IMR-90 (cell line): ENCODE data around the gene NKAIN2. TPM values are rescaled to one million over a fixed set of nuclear protein-coding genes. Genes with fewer than 3 reads are reported as not detected.

Experiments
- ATAC-seq: fragments of 200-7000 bp; cut with Tn5 transposase; 2 replicates; pipeline ENCODE4 v1.9.1; 2020; ENCODE audit warnings: low read depth, mild to moderate bottlenecking, moderate library complexity
- BruUV-seq: library from RNA; stranded (reverse); fragments of 400-500 nt; replicated peaks from 2 replicates; lab custom pipeline; 2021; lab: Mats Ljungman, UMichigan
- CTCF ChIA-PET: fragments of 300-600 bp; formaldehyde crosslinking; extraction: SDS; loops from one replicate; lab custom pipeline; 2021; ENCODE audit warnings: antibody characterized with exemption; lab: Yijun Ruan, JAX
- POLR2A ChIA-PET: fragments of 300-600 bp; sonication (Branson Sonifier 250); formaldehyde crosslinking; loops from one replicate; lab custom pipeline; 2022; ENCODE audit warnings: antibody characterized with exemption; ENCODE audit not compliant: unreplicated experiment; lab: Charles Lee
- DNase-seq: peaks from one replicate; pipeline ENCODE4 v3.0.0; 2013
- H2AFZ ChIP-seq: replicated peaks from 2 replicates; pipeline ENCODE3; 2013; ENCODE audit warnings: low read length, mild to moderate bottlenecking; ENCODE audit not compliant: poor library complexity
- H2AK5ac ChIP-seq: 2 replicates; pipeline ENCODE4 v1.6.1; 2013; ENCODE audit warnings: low read depth, low read length, inconsistent platforms
- H2AK9ac ChIP-seq: replicated peaks from 2 replicates; pipeline ENCODE3; 2013; ENCODE audit warnings: mild to moderate bottlenecking, low read depth, low read length, moderate library complexity; ENCODE audit not compliant: poor library complexity
- H2BK120ac ChIP-seq: 2 replicates; pipeline ENCODE4 v1.6.1; 2013; ENCODE audit warnings: low read depth, low read length, inconsistent platforms
- H2BK15ac ChIP-seq: 3 replicates; pipeline ENCODE4 v1.6.1; 2013; ENCODE audit warnings: low read depth, low read length, inconsistent platforms
- H2BK20ac ChIP-seq: 2 replicates; pipeline ENCODE4 v1.6.1; 2013; ENCODE audit warnings: low read depth, mild to moderate bottlenecking, inconsistent platforms, low read length, moderate library complexity
- H2BK5ac ChIP-seq: 2 replicates; pipeline ENCODE4 v1.6.1; 2013; ENCODE audit warnings: mild to moderate bottlenecking, low read depth, low read length, inconsistent platforms; ENCODE audit not compliant: poor library complexity, severe bottlenecking
- H3K14ac ChIP-seq: replicated peaks from 2 replicates; pipeline ENCODE4 v1.6.1; 2013; ENCODE audit warnings: low read depth, low read length, inconsistent platforms
- H3K18ac ChIP-seq: 2 replicates; pipeline ENCODE4 v1.6.1; 2013; ENCODE audit warnings: low read depth, low read length, control low read depth
- H3K23ac ChIP-seq: 2 replicates; pipeline ENCODE4 v1.6.1; 2013; ENCODE audit warnings: low read depth, low read length, inconsistent platforms
- H3K27ac ChIP-seq: 2 replicates; pipeline ENCODE4 v1.5.1; 2013; ENCODE audit warnings: mild to moderate bottlenecking, control low read depth, low read length; ENCODE audit not compliant: insufficient read depth
- H3K27me3 ChIP-seq: 2 replicates; pipeline ENCODE4 v1.6.1; 2013; ENCODE audit warnings: low read length; ENCODE audit not compliant: control insufficient read depth, insufficient read depth
- H3K36me3 ChIP-seq: 2 replicates; pipeline ENCODE4 v1.6.1; 2013; ENCODE audit warnings: low read length, mixed read lengths; ENCODE audit not compliant: control insufficient read depth, insufficient read depth
- H3K4ac ChIP-seq: 2 replicates; pipeline ENCODE4 v1.6.1; 2013; ENCODE audit warnings: low read depth, low read length, inconsistent platforms
- H3K4me1 ChIP-seq: 2 replicates; pipeline ENCODE4 v1.6.1; 2013; ENCODE audit warnings: low read length, mixed read lengths; ENCODE audit not compliant: control insufficient read depth, insufficient read depth
- H3K4me2 ChIP-seq: 2 replicates; pipeline ENCODE4 v1.6.1; 2013; ENCODE audit warnings: low read depth, mild to moderate bottlenecking, control low read depth, low read length, moderate library complexity
- H3K4me3 ChIP-seq: 2 replicates; pipeline ENCODE4 v1.5.1; 2013; ENCODE audit warnings: low read depth, mild to moderate bottlenecking, control low read depth, low read length, moderate library complexity; ENCODE audit not compliant: insufficient read depth
- H3K56ac ChIP-seq: 2 replicates; pipeline ENCODE4 v1.6.1; 2013; ENCODE audit warnings: low read length, inconsistent platforms; ENCODE audit not compliant: insufficient read depth; ENCODE audit errors: extremely low read depth
- H3K79me1 ChIP-seq, 2 experiments: 2 replicates each; pipeline ENCODE4 v1.6.1; 2013; ENCODE audit warnings: low read length in 2 of 2, inconsistent platforms in 1 of 2, low read depth in 1 of 2
- H3K9ac ChIP-seq: 2 replicates; pipeline ENCODE4 v1.6.1; 2013; ENCODE audit warnings: low read depth, low read length, control low read depth
- H3K9me1 ChIP-seq: 2 replicates; pipeline ENCODE4 v1.6.1; 2013; ENCODE audit warnings: low read length, inconsistent platforms; ENCODE audit not compliant: insufficient read depth
- H3K9me3 ChIP-seq: 2 replicates; pipeline ENCODE4 v1.6.1; 2013; ENCODE audit warnings: low read length; ENCODE audit not compliant: control insufficient read depth, insufficient read depth
- H4K20me1 ChIP-seq: 2 replicates; pipeline ENCODE4 v1.6.1; 2013; ENCODE audit warnings: low read length, inconsistent platforms; ENCODE audit not compliant: insufficient read depth
- H4K5ac ChIP-seq: 2 replicates; pipeline ENCODE4 v1.6.1; 2013; ENCODE audit warnings: mild to moderate bottlenecking, low read depth, low read length, control low read depth
- H4K8ac ChIP-seq, 2 experiments: 2 replicates each; pipeline ENCODE4 v1.6.1; 2013; ENCODE audit warnings: low read depth in 2 of 2, low read length in 2 of 2, control low read depth in 1 of 2, inconsistent platforms in 1 of 2
- H4K91ac ChIP-seq: 2 replicates; pipeline ENCODE4 v1.6.1; 2013; ENCODE audit warnings: low read depth, low read length, inconsistent platforms; ENCODE audit not compliant: insufficient read depth
- CEBPB ChIP-seq: IDR thresholded peaks from 2 replicates; pipeline ENCODE4 v1.6.1; 2012; ENCODE audit warnings: low read depth, low read length, improper control_type of control experiment
- CTCF ChIP-seq: conservative IDR thresholded peaks from 2 replicates; pipeline ENCODE4 v1.5.1; 2012; ENCODE audit warnings: mild to moderate bottlenecking, low read depth, low read length, improper control_type of control experiment
- MAFK ChIP-seq: IDR thresholded peaks from 2 replicates; pipeline ENCODE4 v1.6.1; 2012; ENCODE audit warnings: low read depth, low read length, improper control_type of control experiment
- MAZ ChIP-seq: IDR thresholded peaks from 2 replicates; pipeline ENCODE4 v1.6.1; 2012; ENCODE audit warnings: low read depth, mild to moderate bottlenecking, low read length, improper control_type of control experiment, moderate library complexity, borderline replicate concordance
- MXI1 ChIP-seq: IDR thresholded peaks from 2 replicates; pipeline ENCODE4 v1.6.1; 2012; ENCODE audit warnings: low read depth, mild to moderate bottlenecking, low read length, moderate library complexity, borderline replicate concordance
- NFE2L2 ChIP-seq: fragments of 150-350 bp; IDR thresholded peaks from 2 replicates; pipeline ENCODE4 v1.6.1; 2016; ENCODE audit warnings: low read depth, mild to moderate bottlenecking, low read length
- RAD21 ChIP-seq: IDR thresholded peaks from 2 replicates; pipeline ENCODE4 v1.6.1; 2012; ENCODE audit warnings: low read length, improper control_type of control experiment
- RCOR1 ChIP-seq: IDR thresholded peaks from 2 replicates; pipeline ENCODE4 v1.6.1; 2012; ENCODE audit warnings: mild to moderate bottlenecking, low read length, improper control_type of control experiment; ENCODE audit not compliant: insufficient replicate concordance
- RFX5 ChIP-seq: IDR thresholded peaks from 2 replicates; pipeline ENCODE4 v1.8.0; 2012; ENCODE audit warnings: low read depth, mild to moderate bottlenecking, low read length, moderate library complexity
- WGBS, 2 experiments: methylation state at CpG; one replicate each; pipeline versions ENCODE4 v1.1.5 to v1.1.7; 2013; ENCODE audit warnings: missing lambda C conversion rate in 2 of 2; ENCODE audit not compliant: insufficient read length in 1 of 2; ENCODE audit errors: extremely low coverage in 2 of 2; 5-methylcytosine and 5-hydroxymethylcytosine counted together
- dilution Hi-C: fragments of 300-500 bp; cut with HindIII; formaldehyde crosslinking; loops from one replicate; pipeline ENCODE4 v1.14.3; 2018; ENCODE audit warnings: low sequenced_read_pairs; ENCODE audit not compliant: unreplicated experiment
- in situ Hi-C: fragments of 300-500 bp; cut with MboI; formaldehyde crosslinking; loops from 3 replicates; pipeline ENCODE4 v1.14.3; 2019; ENCODE audit warnings: low sequenced_read_pairs, inconsistent platforms, mixed read lengths
- intact Hi-C: fragments of 100-400 bp; cut with micrococcal nuclease; formaldehyde crosslinking; loops from 2 replicates; pipeline ENCODE4 v1.10.0; 2022
- polyA plus RNA-seq, 3 experiments: library from polyadenylated mRNA; depleted of rRNA; stranded (reverse); fragments of >200 nt; gene quantifications; 2 replicates each; pipeline ENCODE4 v1.2.3, GENCODE V29; 2012; ENCODE audit warnings: low replicate concordance in 1 of 3
- total RNA-seq: library from RNA; depleted of rRNA; stranded (reverse); fragments of >200 nt; gene quantifications from 2 replicates; pipeline ENCODE4 v1.2.3, GENCODE V29; 2012
- TF ChIP-seq, protein P1 (sequence below): fragments of 150-350 bp; IDR thresholded peaks from 2 replicates; pipeline ENCODE4 v1.6.1; 2016; ENCODE audit warnings: low read depth, mild to moderate bottlenecking, low read length, moderate library complexity, borderline replicate concordance
- TF ChIP-seq, protein P2 (sequence below): fragments of 150-350 bp; IDR thresholded peaks from 2 replicates; pipeline ENCODE4 v1.6.1; 2017; ENCODE audit warnings: mild to moderate bottlenecking, antibody characterized with exemption, low read length, low read depth

NKAIN2 gene
- total and polyA plus RNA-seq, 2 of the 4 experiments (the other 2 are of a cell fraction): not detected

DNA sequence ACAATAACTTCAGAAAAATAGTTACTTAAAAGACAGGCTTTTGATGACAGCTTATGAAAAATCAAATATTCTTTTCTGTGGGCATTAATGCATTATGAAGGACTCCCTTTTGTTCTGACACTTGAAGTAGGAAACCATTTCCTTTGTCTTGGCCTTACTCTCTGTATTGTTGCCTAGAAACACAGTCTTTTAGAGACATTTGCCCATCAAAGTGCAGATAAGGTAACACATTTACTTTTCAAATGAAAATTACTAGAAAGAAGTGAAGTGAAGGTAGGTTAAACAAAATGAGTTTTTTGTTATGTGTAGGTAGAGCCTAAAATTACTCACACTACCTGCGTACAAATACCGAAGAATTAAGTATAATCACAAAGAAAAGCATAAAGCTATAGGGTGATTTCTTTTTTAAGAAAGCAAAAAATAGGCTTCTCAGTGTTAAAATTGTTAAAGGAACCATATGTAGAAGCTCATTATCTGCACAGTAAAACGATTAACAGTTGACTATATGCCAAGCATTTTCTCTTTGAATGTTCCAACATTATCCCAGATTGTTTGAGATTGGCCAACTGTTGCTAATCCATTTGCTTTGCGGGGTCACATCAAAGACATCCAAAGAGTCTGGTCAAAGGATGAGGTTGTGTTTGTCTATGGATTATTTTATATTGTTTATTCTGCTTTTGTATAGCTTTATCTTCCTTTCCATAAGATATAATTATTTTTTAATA is 616.6 kb downstream of the NKAIN2 start:
- WGBS, 2 experiments: no CpG with 5 or more reads among the region's 4 CpGs
- no TSS peak for BruUV-seq

More for the DNA sequence above, 616.6 kb downstream of the NKAIN2 start:
- Histone ChIP-seq H2BK20ac (no peak overlapping the region), H3K79me1 (no peaks in the 10 kb centered on the region), H3K9ac (no peak overlapping the region), H2AK5ac (no peak overlapping the region), H3K18ac (no peak overlapping the region), H3K27me3 (no peaks in the 10 kb centered on the region), H2BK15ac (no peak overlapping the region), H3K56ac (no peak overlapping the region), H3K36me3 (no peaks in the 10 kb centered on the region), H4K20me1 (no peaks in the 10 kb centered on the region), H2BK5ac (no peak overlapping the region), H3K23ac (no peak overlapping the region), H2BK120ac (no peak overlapping the region), H3K14ac (no peak overlapping the region), H2AK9ac (no peak overlapping the region), H3K27ac (no peak overlapping the region), H4K8ac (no peak overlapping the region), H2AFZ (no peak overlapping the region), H3K9me3 (no peaks in the 10 kb centered on the region), H4K5ac (no peak overlapping the region), H4K91ac (no peak overlapping the region), H3K4me2 (no peak overlapping the region), H3K4me3 (no peak overlapping the region), H3K4me1 (no peaks in the 10 kb centered on the region), H3K4ac (no peak overlapping the region), H3K9me1 (no peaks in the 10 kb centered on the region)
- intact Hi-C loops: no loop called here
- dilution Hi-C loops: no loop called here
- ChIA-PET CTCF (interaction anchor here (1.2 kb wide), 1 partner anchor 10 kb away, joined by 3 read pairs; no protein-coding TSS in a partner anchor), POLR2A (no interaction called here)
- ATAC-seq: no peak
- TF ChIP-seq RFX5 (no peak), CEBPB (no peak), RCOR1 (no peak), CTCF (no peak), MXI1 (no peak), RAD21 (no peak), MAZ (no peak), MAFK (no peak), NFE2L2 (no peak)
- TF ChIP-seq, protein P1, sequence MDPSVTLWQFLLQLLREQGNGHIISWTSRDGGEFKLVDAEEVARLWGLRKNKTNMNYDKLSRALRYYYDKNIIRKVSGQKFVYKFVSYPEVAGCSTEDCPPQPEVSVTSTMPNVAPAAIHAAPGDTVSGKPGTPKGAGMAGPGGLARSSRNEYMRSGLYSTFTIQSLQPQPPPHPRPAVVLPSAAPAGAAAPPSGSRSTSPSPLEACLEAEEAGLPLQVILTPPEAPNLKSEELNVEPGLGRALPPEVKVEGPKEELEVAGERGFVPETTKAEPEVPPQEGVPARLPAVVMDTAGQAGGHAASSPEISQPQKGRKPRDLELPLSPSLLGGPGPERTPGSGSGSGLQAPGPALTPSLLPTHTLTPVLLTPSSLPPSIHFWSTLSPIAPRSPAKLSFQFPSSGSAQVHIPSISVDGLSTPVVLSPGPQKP: no peak
- TF ChIP-seq, protein P2, sequence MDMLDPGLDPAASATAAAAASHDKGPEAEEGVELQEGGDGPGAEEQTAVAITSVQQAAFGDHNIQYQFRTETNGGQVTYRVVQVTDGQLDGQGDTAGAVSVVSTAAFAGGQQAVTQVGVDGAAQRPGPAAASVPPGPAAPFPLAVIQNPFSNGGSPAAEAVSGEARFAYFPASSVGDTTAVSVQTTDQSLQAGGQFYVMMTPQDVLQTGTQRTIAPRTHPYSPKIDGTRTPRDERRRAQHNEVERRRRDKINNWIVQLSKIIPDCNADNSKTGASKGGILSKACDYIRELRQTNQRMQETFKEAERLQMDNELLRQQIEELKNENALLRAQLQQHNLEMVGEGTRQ: no peak
- in situ Hi-C loops: no loop called here
- DNase-seq: no peak
